Non-pigmented ciliary epithelial cell (primary cell): ENCODE results near the gene ATP5IF1.

Experiments
- DNase-seq: peaks from one replicate; pipeline ENCODE4 v3.0.0-alpha.2; 2010; ENCODE audit warnings: low read depth

The ATP5IF1 gene

DNA sequence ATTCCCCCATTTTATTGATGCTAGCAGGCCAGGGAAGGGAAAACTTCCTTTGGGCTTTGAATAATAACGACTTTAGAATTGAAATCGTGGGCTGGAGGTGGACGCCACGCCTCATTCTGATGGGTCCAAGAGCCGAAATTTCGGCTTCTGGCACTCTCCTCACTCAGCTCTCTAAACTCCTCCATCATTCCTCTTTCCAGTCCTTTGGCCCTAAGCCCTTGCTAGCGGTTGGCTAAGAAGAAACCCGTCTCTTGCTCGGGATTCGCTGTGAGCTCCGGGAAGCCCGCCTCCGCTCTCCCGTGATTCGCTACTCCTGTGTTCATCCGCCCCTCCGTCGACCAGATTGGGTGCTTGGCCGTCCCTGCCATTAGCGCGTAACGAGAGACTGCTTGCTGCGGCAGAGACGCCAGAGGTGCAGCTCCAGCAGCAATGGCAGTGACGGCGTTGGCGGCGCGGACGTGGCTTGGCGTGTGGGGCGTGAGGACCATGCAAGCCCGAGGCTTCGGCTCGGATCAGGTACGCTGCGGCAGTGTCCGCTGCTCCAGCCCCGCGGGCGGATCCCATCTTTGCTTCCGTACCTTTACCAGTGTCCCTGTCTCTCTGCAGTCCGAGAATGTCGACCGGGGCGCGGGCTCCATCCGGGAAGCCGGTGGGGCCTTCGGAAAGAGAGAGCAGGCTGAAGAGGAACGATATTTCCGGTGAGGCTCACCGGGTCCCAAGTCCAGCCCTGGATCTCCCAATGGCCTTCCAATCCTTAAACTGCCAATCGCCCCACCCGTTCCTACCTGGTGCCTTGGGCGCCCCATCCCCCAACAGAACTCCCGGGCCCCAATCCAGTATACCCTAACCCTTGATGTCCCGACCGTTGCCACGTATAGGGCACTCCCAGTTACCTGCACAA lies at the start of gene ATP5IF1:
ATP5IF1 (plus strand) TSS at position 370 of the 901 bp plus-strand sequence; CDS start at position 430, 60 bp downstream.
- peak; percentile 96 for DNase-seq

DNA sequence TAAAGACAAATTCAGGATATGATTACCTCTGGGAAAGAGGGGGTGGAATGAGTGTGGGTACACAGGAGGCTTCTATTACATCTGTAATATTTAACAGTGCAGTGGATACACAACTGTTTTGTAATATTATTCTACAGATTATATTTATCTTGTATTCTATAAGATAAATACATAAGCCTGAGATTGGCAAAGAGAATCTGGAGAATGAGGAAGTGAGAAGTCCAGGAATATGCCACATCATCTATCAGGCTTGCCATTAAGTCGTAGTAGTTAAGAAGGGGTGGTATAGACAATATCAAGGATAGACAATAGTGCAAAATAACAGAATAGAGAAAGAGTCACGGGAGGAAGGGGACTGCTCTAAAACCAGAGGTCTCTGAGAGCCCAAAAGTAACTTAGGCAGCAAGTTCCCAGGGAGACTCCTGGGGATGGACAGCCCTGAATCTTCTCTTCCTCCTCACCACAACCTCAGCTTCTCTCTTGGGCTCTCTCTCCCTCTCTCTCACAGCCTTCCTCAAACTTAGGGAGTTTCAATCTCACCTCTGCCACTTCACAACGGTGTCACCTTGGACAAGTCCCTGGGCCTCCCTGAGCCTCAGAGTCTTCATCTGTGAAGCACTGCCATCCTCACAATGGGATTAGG lies 45.5 kb upstream of the ATP5IF1 start:
- DNase-seq: no peak

DNA sequence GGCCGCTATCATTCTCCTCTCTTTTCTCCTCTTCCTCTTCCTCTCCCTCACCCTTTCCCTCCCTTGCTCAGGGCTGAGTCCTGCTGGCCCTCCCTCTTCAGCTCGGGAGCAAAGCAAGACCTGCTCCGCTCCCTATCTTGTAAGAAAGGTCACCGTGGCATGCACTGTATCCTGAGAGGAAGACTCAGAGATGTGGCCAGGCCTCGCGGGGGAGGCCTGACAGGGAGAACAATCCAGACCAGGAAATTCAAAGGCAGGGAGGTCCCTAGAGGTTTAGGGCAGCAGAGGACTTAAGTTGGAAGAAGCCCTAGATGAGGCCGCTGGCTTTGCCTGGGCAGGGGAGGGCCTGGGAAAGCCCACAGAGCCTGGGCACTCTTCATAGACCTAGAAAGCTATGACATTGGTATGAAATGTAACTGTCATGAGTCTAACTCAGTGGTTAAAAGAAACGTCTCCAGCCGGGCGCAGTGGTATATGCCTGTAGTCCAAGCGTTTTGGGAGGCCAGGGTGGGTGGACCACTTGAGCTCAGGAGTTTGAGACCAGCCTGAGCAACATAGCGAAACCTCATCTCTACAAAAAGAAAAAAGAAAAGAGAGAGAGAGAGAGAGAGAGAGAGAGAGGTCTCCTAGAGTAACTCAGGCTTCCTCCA lies 44.8 kb upstream of the ATP5IF1 start:
- DNase-seq: no peak

DNA sequence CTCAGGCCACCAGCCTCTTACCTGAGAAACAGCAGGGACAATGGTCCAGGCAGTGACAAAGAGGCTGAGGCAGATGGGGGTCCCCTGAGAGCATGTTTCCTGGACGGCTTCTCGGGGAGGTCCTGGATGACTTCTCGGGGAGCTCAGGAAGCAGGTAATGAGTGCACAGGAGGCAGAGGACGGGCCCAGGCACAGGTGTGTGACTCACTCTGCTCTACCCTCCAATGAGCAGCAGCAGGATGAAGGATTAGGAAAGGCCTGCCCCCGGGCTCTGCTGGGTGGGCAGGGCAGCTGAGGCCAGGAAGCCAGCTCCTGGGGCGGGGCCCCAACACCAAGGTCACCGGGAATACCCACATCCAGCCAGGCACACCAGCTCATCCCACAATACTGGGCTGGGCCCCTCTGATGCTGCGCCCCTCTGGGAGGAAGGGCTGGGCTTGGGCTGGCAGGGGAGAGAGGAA lies 42.2 kb upstream of the ATP5IF1 start:
- DNase-seq: no peak

DNA sequence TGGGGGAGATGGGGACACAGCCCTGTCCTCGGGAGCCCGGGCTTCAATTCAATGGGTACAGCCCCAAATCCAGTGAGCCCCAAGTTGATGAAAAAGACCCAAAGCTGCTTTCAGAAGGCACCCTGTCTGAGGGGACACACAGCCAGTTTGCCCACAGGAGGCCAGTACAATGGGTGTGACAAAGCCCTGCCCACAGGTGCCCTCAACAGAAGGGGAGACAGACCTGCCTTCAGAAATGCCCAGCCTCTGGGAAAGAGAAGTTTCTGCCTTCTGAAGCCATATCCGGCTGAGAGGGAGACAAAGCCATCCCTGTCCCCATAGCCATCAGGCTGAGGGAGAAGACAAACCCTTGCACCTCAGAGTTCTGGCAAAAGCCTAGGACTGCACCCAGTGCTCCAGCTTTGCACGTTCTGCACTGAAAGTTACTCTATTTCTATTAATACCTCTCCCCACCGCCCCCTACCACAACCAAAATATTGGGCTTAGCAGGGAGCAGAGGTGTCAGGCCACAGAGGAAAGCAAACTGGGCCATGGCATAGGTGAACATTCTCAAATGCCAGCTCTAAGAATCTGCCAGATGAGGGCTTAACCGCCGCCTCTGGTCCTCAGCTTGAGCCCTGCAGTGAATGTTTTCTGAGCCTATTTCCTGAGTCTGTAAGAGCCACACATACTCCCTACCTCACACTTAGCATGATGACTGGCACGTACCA lies 41.4 kb upstream of the ATP5IF1 start:
- no peak for DNase-seq

DNA sequence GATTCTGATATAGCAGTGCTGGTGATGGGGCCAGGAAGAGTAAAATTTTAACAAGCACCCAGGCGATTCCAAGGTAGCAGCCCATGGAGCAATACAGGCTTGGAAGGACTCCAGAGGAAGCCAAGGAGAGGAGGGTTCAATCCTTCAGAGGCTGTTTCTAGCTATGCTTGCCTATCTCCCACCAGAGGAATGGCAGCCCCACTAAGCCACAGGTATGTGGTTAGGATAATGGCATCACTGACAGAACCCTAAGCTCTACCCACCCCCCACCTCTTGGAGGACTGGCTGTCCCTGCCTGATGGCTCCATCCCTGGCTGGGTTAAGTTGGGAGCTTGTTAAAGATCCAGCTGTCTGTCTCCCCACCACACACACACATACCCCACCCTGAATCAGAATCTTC lies 40.1 kb upstream of the ATP5IF1 start:
- DNase-seq: no peak

DNA sequence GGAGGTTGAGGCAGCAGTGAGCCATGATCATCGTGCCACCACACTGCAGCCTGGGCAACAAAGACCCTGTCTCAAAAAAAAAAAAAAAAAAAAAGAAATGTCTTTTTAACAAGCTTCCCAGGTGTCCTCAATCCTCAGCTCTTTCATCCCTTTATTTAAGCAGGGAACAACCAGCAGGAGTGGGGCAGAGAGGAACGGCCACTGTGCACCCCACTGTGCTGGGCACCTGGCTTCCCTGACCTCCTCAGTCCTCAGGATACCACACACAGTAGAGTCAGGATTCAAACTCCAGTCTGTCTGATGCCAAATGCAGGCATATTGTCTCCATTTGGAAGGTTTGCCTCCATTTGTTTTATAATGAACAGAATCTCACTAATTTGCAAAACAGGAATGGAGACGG lies 39.6 kb upstream of the ATP5IF1 start:
- DNase-seq: no peak

DNA sequence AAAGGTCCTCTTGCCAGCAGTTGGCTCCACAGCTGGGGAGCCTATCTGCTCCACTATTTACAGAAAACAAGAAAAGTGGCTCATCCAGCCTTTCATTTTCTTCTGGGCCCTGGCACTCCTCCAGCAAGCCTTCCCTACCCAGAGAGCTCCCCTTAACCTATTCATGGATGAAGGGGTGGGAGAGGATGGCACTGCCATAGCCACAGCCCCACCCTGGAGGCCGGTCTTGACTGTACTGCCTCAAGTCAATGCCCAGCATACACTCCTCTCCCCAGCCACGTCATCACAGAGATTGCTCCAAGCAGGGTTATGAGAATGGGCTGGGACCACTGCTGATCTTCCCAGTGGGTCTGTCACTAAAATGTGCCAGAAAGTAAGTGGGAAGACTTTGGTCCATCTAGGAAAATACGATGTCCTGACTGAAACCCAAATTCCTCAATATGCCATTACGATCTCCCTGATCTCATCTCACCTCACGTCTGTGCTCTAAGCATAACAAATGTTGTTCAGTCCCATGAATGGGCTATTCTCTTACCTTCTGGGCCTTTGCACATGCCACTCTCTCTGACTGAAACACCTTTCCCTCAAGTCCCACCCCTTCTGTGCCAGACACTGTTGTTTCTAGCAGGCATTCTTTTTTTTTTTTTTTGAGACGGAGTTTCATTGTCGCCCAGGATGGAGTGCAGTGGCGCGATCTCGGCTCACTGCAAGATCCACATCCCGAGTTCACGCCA lies 38.1 kb upstream of the ATP5IF1 start:
- no peak for DNase-seq

DNA sequence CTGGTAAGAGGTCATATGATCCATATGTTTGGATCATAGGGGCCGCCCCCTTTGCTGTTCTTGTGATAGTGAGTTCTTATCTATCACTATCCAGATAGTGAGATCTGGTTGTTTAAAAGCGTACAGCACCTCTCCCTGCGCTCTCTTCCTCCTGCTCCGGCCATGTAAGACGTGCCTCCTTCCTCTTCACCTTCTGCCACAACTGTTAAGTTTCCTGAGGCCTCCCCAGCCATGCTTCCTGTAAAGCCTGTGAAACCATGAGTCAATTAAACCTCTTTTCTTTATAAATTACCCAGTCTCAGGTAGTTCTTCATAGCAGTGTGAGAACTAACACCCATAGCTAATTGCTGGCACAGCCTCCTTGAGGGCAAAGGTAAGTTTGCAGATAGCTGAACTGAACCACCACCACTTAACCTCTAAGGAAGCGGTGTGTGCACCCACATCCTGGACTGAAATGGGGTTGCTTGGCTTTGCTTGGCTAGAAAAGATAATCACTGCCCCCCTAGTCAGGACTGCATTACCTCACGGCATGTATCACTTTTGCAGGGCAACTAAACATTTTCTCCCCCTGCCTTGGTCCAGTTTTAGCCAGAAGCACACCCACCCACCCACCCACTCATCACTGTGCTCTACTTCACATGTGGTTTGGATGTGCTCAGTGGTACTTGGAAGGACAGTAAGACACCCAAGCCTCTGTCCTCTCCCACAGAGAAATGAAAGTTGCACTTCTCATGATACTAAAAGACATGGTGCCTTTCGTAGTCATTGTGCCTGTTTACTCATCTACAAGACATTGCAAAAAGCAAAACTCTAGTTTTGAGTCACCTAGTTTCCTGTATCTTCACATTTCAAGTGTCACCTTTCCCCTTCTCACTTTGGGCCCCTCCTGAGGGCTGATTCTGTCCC lies 36.3 kb upstream of the ATP5IF1 start:
- DNase-seq: no peak

DNA sequence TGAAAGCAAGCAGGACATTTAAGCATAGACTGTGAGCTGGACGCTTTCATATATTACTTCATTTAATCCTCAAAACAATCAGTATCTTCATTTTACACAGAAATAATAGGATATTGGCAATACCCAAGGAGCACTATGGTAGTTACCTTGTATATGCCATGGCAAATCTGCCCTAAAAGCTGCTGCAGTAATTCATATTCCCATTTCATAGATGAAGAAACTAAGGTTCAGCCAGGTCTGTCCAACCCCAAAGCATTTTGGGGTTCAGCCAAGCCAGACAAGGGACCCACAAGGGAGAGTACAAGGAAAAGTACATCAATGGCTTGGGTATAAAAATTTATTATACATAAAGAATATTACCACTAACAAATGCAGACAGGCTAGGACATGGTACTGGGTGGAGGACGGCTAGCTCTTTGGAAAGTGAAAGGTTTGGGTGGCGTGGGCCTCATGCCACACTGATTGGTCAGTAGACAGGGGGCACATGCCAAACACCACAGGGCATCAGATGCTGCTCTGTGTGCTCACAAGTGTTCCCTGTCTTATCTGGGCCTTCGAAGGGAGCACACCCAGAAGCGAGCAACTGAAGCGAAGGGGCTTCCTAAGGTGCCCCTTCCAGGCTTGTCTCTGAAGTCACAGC lies 35.6 kb upstream of the ATP5IF1 start:
- DNase-seq: no peak

DNA sequence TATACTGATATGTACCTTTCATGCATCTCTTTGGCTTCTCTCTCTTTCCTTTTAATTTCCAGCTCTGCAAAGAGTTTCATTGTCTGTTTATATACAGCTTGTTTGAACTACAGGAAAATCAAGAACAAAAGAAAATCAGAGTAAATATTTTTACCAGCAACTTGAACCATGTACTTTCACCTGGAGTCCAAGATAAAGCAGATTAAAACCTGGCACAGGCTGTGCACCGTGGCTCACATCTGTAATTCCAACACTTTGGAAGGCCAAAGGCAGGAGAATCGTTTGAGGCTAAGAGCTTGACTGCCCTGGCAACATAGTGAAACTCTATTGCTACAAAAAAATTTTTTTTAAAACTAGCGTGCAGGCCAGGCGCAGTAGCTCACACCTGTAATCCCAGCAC lies 30.7 kb upstream of the ATP5IF1 start:
- DNase-seq: no peak

DNA sequence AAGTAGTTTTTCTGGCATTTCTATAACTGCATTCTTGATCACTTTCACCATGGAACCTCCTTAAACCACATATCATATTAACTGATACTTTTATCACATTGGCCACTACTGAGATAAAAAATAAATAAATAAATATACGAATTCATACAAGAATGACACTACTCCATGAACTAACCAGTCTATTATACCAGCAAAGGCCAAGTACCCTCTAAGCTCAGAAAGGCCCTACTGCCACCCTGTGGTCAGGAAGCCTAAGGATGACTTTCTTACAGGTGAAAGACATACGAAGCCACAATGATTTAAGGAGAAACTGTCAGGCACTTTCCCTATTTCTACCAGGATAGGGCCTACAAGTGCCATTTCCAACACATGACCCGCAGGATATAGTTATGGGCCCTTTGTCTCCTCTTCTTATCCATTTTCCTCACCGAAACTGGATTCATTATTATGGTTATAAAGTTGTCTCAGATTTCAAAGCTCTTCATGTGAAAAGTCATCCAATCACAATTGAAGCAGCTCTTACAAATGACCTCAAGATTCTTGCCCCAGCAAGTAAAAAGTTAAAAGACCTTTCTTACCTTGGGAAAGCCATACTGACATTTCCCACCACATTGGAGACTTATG lies 27.0 kb upstream of the ATP5IF1 start:
- DNase-seq: peak; percentile 27

DNA sequence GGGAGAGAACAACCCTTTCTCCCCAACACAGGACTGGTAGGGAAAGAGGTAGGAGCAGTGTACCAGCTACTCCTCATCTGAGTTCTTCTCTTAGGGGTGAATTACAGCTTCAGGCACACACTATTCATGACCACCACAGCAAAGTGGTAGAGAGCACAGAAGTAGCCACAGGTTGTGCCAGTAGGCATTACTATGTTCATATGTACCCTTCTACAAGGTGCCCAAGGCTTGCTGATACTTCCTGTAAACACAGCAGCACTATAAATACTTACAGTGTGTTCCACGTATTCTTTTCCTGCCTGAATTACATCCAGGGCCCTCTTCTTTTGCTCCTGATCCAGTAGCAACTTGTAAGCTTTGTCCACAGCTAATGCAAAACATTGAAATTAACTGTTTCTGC lies 26.2 kb upstream of the ATP5IF1 start:
- no peak for DNase-seq

DNA sequence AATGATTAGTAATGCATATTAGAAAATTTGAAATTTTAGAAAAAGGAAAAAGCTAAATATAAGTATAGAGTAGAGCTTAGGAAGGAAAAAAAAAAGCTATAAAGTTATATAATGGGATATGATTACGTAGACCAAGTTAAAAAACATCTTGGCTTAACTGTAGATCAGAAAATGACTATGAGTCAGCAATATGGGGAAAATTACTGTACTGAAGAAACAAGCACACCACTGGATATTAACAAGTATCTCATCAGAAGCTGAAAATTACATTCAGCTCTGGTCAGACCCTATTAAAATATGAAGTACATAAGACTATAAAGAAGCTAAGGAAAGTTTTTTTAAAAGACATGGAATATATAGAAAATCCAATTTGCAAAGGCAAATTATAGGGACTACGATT lies 22.6 kb upstream of the ATP5IF1 start:
- no peak for DNase-seq

DNA sequence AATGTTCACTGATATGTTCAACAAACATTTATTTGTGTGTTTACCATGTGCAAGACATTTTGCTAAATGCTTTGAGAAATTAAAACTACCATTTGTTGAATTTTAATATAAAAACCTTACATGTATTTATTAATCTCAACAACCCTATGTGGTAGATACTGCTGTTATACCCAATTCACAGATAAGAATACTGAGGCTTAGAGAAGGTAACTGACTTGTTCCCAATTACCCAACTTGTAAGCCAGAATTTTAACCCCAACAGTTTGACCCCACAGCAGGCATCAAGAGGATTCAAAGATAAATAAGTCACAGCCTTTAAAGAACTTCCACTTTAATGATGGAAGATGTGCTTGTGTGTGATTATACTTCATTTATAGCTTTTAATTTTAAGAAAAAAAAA lies 6.8 kb upstream of the ATP5IF1 start:
- DNase-seq: no peak

DNA sequence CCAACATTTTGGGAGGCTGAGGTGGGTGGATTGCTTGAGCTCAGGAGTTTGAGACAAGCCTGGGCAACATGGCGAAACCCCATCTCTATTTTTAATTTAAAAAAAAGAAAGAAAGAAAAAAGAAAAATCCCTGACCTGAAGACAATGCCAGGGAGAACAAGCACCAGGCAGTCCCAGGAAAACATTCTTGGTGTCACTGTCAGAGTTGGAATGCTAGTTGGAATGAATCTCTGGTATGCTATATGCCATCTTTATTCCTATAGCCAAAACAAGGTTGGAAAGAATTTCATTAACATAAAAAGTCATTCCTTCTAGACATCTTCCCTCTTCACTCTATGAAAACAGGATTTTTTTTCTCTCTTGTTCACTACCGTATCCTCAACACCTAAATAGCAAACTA lies 5.9 kb upstream of the ATP5IF1 start:
- no peak for DNase-seq

DNA sequence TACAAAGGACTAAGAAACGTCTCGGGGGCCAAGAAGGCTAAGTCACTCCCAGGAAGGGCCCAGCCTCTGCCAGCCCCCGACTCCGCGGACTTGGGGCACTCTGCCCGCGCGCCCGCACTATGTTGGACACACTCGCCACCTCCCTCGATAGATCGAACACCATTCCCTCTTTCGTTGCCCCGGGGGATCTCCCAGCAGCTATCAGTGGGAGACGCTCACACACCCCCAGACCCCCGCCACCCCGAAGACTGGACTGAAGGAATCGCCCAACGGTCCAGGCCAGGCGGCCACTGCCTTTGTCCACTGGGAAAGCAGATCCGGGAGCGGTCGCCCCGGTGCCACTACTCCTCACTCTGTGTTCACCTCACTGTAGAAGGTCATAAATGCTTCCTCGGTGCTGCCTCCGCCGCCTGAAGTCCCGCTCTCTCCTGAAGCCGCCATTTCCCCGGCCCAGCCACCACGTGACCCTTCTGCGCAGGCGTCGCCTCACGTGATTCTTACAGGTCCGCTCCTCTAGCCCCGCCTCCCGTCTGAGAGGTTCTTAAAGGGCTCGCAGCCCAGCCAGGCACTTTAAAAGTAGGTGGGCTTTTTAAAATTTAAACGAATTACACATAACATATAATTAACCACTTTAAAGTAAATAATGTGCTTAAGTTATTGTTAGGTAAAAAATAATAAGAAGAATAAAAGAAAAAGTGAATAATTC lies 3.2 kb upstream of the ATP5IF1 start, which contains the start of gene DNAJC8:
DNAJC8 (minus strand) TSS at position 472 of the 706 bp plus-strand sequence; CDS start at position 441, 31 bp downstream.
- DNase-seq: peak; percentile 73

DNA sequence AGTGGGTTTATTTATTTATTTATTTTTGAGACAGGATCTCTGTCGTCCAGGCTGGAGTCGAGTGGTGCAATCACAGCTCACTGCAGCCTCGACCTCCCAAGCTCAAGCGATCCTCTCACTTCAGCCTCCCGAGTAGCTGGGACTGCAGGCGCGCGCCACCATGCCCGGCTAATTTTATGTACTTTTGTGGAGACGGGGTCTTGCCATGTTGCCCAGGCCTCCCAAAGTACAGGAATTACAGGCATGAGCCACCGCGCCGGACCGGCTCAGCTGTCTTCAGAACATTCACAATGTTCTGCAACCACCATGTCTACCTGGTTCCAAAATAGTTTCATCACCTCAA lies 2.7 kb upstream of the ATP5IF1 start:
- no peak for DNase-seq
